Islet precursor cell (in vitro differentiated cells): ENCODE measurements around the gene ANXA8.

Experiments
- DNase-seq: peaks from one replicate; pipeline ENCODE4 v3.0.0-alpha.2; 2018

ANXA8 gene

GRCh38 chr10:47447209-47447608 lies 36.7 kb downstream of the ANXA8 start:
- no peak for DNase-seq

GRCh38 chr10:47445720-47446119 lies 38.2 kb downstream of the ANXA8 start:
- no peak for DNase-seq

- no peak for DNase-seq
Observed at GRCh38 chr10:47444047-47444446, 39.9 kb downstream of the ANXA8 start.

- no peak for DNase-seq
Observed at GRCh38 chr10:47443145-47443544, 40.8 kb downstream of the ANXA8 start.

- peak; percentile 41 for DNase-seq
Observed at GRCh38 chr10:47442351-47442750, 41.6 kb downstream of the ANXA8 start.

GRCh38 chr10:47441938-47442337 lies 42.0 kb downstream of the ANXA8 start:
- DNase-seq, result peak; percentile 42

GRCh38 chr10:47440207-47440606 lies 43.7 kb downstream of the ANXA8 start:
- DNase-seq, result peak; percentile 50

- peak; percentile 88 for DNase-seq
Observed at GRCh38 chr10:47438857-47439474, 44.9 kb downstream of the ANXA8 start.

- DNase-seq, result no peak
Observed at GRCh38 chr10:47435081-47435480, 48.8 kb downstream of the ANXA8 start.

GRCh38 chr10:47425813-47426419 lies 58.0 kb downstream of the ANXA8 start:
- DNase-seq, result peak; percentile 37

- DNase-seq, result peak; percentile 15
Observed at GRCh38 chr10:47424231-47424630, 59.7 kb downstream of the ANXA8 start.

- no peak for DNase-seq
Observed at GRCh38 chr10:47423476-47423875, 60.4 kb downstream of the ANXA8 start.

GRCh38 chr10:47421057-47421952 lies 62.6 kb downstream of the ANXA8 start:
- DNase-seq, result peak; percentile 80

GRCh38 chr10:47420305-47421056 lies 63.4 kb downstream of the ANXA8 start:
- DNase-seq, result peak; percentile 69

- no peak for DNase-seq
Observed at GRCh38 chr10:47419421-47419820, 64.5 kb downstream of the ANXA8 start.

GRCh38 chr10:47418966-47419365 lies 64.9 kb downstream of the ANXA8 start:
- no peak for DNase-seq

- peak; percentile 61 for DNase-seq
Observed at GRCh38 chr10:47418321-47418720, 65.6 kb downstream of the ANXA8 start.
